Measurements from ENCODE around the gene KLHL8. TPM values are rescaled to one million over a fixed set of nuclear protein-coding genes. Genes with fewer than 3 reads are reported as not detected.

KLHL8 gene
- total and polyA plus RNA-seq, 3 donors from 2014 or later, result 9.5 to 10.4 (median 10.3) TPM

- DNase-seq, result no peak
- TF ChIP-seq, protein P1, sequence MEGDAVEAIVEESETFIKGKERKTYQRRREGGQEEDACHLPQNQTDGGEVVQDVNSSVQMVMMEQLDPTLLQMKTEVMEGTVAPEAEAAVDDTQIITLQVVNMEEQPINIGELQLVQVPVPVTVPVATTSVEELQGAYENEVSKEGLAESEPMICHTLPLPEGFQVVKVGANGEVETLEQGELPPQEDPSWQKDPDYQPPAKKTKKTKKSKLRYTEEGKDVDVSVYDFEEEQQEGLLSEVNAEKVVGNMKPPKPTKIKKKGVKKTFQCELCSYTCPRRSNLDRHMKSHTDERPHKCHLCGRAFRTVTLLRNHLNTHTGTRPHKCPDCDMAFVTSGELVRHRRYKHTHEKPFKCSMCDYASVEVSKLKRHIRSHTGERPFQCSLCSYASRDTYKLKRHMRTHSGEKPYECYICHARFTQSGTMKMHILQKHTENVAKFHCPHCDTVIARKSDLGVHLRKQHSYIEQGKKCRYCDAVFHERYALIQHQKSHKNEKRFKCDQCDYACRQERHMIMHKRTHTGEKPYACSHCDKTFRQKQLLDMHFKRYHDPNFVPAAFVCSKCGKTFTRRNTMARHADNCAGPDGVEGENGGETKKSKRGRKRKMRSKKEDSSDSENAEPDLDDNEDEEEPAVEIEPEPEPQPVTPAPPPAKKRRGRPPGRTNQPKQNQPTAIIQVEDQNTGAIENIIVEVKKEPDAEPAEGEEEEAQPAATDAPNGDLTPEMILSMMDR (IDR thresholded peaks at IDR 0.05), result no peak
- no peak for TF ChIP-seq POLR2A (IDR thresholded peaks at IDR 0.05)
- no peaks in the 10 kb centered on the region for H3K9me3 ChIP-seq
- WGBS, 2 donors, result 92% methylated on average over 2 of the region's 2 CpGs
- H3K4me3 ChIP-seq, result no peak overlapping the region
- no peaks in the 10 kb centered on the region for H3K27me3 ChIP-seq
- no peaks in the 10 kb centered on the region for H3K4me1 ChIP-seq
- intact Hi-C loops (cut with DNase I; ENCODE audit: low total_unique reads), result no loop called here
- no peak overlapping the region for H3K27ac ChIP-seq
- H3K36me3 ChIP-seq (ENCODE audit: low read depth, missing control alignments), result no peaks in the 10 kb centered on the region
These were observed 39.7 kb downstream of the KLHL8 start for GRCh38 chr4:87180767-87181166.

DNA sequence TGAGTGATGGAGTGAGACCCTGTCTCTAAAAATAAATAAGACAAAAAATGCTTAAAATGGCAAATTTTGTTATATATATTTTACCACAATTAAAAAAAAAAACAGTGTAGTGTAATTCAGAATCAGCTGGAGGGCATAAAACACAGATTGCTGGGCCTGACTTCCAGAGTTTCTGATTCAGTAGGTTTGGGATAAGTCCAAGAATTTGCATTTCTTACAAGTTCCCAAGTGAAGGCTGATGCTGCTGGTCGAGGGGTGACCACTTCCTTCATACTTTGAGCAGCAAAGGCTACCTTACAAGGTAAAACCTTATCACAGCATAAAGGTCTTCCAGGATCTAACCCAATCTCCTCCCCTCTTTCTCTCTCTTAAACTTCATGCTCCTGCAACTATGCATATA lies 40.7 kb downstream of the KLHL8 start:
- H3K27me3 ChIP-seq, result no peaks in the 10 kb centered on the region
- intact Hi-C loops (cut with DNase I; ENCODE audit: low total_unique reads), result no loop called here
- no peak for DNase-seq
- H3K9me3 ChIP-seq, result no peaks in the 10 kb centered on the region
- TF ChIP-seq, protein P1 (IDR thresholded peaks at IDR 0.05), result no peak
- TF ChIP-seq POLR2A (IDR thresholded peaks at IDR 0.05), result no peak
- no peak overlapping the region for H3K4me3 ChIP-seq
- WGBS, 2 donors, result 68 to 71% methylated on average over 1 of the region's 1 CpG
- no peak overlapping the region for H3K27ac ChIP-seq
- no peaks in the 10 kb centered on the region for H3K4me1 ChIP-seq
- no peaks in the 10 kb centered on the region for H3K36me3 ChIP-seq (ENCODE audit: low read depth, missing control alignments)

DNA sequence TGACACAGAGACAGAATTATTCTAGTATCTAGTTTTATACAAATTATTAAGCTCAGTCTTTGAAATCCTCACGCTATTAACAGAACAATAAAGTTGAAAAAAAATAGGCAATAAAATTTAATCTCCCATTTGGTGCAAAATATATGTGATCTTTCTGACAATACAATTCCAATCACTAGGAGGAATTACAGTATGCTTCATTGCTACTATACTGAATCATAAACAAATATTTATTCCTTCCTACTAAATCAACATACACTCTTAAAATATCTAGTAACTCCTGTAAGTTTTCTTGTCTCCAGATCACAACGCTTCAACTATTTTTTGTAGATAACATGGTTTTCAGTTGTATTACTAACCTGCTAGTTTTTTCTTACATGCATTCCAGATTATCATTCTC lies 45.7 kb downstream of the KLHL8 start:
- H3K4me1 ChIP-seq, result no peaks in the 10 kb centered on the region
- 95 to 99% methylated on average over 2 of the region's 2 CpGs for whole genome bisulfite sequencing, 2 donors
- H3K36me3 ChIP-seq (ENCODE audit: low read depth, missing control alignments), result no peaks in the 10 kb centered on the region
- intact Hi-C loops (cut with DNase I; ENCODE audit: low total_unique reads), result no loop called here
- no peaks in the 10 kb centered on the region for H3K9me3 ChIP-seq
- no peak overlapping the region for H3K4me3 ChIP-seq
- no peak for DNase-seq
- H3K27ac ChIP-seq, result no peak overlapping the region
- TF ChIP-seq, protein P1 (IDR thresholded peaks at IDR 0.05), result no peak
- TF ChIP-seq POLR2A (IDR thresholded peaks at IDR 0.05), result no peak
- no peaks in the 10 kb centered on the region for H3K27me3 ChIP-seq

DNA sequence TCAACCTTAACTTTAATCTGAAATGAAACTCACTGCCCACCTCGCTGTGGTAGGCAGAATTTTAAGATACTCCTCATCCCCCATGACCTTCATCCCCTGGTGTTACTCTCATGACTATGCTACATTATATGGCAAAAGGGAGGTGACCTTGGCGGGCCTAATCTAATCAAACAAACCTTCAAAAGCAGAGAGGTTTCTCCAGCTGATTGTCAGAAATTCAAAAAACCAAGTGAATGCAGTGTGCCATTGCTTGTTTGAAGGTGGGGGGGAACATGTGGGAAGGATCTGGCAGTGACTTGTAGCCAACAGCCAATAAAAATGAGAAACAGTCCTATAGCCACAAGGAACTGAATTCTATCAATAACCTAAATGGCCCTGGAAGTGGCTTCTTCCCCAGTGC lies 48.5 kb downstream of the KLHL8 start:
- Histone ChIP-seq H3K36me3 (ENCODE audit: low read depth, missing control alignments) (no peaks in the 10 kb centered on the region), H3K27me3 (no peaks in the 10 kb centered on the region), H3K9me3 (no peaks in the 10 kb centered on the region), H3K4me3 (no peak overlapping the region), H3K27ac (no peak overlapping the region), H3K4me1 (no peaks in the 10 kb centered on the region)
- no peak for DNase-seq
- intact Hi-C loops (cut with DNase I; ENCODE audit: low total_unique reads), result no loop called here
- WGBS, 2 donors, result 70 to 85% methylated on average over 2 of the region's 2 CpGs
- TF ChIP-seq POLR2A (IDR thresholded peaks at IDR 0.05), result no peak
- TF ChIP-seq, protein P1 (IDR thresholded peaks at IDR 0.05), result no peak

- 83 to 89% methylated on average over 3 of the region's 3 CpGs for WGBS, 2 donors
- Histone ChIP-seq H3K9me3 (no peaks in the 10 kb centered on the region), H3K4me3 (no peak overlapping the region), H3K4me1 (peaks cover 4% of the 10 kb centered on the region), H3K36me3 (ENCODE audit: low read depth, missing control alignments) (no peaks in the 10 kb centered on the region), H3K27me3 (no peaks in the 10 kb centered on the region), H3K27ac (no peak overlapping the region)
- DNase-seq, result no peak
- TF ChIP-seq POLR2A (IDR thresholded peaks at IDR 0.05), result no peak
- TF ChIP-seq, protein P1 (IDR thresholded peaks at IDR 0.05), result no peak
- intact Hi-C loops (cut with DNase I; ENCODE audit: low total_unique reads), result no loop called here
These were observed 54.0 kb downstream of the KLHL8 start for GRCh38 chr4:87166296-87166854.
